Karpas-422 (cell line): Measurements from ENCODE around the gene ZNF865. TPM values are rescaled to one million over a fixed set of nuclear protein-coding genes. Genes with fewer than 3 reads are reported as not detected.

Experiments
- DNase-seq: peaks from one replicate; pipeline ENCODE4 v3.0.0-alpha.2; 2015
- H2AFZ ChIP-seq: fragments of 200-600 bp; sonication (generic); 2 replicates; pipeline ENCODE4 v1.6.1; 2014; ENCODE audit warnings: antibody characterized with exemption, low read length, mixed read lengths
- H3K27ac ChIP-seq: fragments of 200-600 bp; sonication (generic); 2 replicates; pipeline ENCODE4 v1.5.1; 2014; ENCODE audit warnings: mild to moderate bottlenecking, low read length, moderate library complexity
- H3K27me3 ChIP-seq: fragments of 200-600 bp; sonication (generic); 2 replicates; pipeline ENCODE4 v1.6.1; 2014; ENCODE audit warnings: low read length, mixed read lengths
- H3K36me3 ChIP-seq: fragments of 200-600 bp; sonication (generic); 2 replicates; pipeline ENCODE4 v1.6.1; 2014; ENCODE audit warnings: low read length, mixed read lengths; ENCODE audit not compliant: insufficient read depth
- H3K4me1 ChIP-seq: fragments of 200-600 bp; sonication (generic); 2 replicates; pipeline ENCODE4 v1.6.1; 2014; ENCODE audit warnings: mild to moderate bottlenecking, low read length, mixed read lengths
- H3K4me2 ChIP-seq: fragments of 200-600 bp; sonication (generic); 2 replicates; pipeline ENCODE4 v1.6.1; 2014; ENCODE audit warnings: low read length, low read depth, mild to moderate bottlenecking; ENCODE audit not compliant: poor library complexity, severe bottlenecking
- H3K4me3 ChIP-seq: fragments of 200-600 bp; sonication (generic); 2 replicates; pipeline ENCODE4 v1.5.1; 2014; ENCODE audit warnings: mild to moderate bottlenecking, antibody characterized with exemption, low read length, mixed read lengths
- H3K79me2 ChIP-seq: fragments of 200-600 bp; sonication (generic); 2 replicates; pipeline ENCODE4 v1.6.1; 2014; ENCODE audit warnings: mild to moderate bottlenecking, low read length, mixed read lengths
- H3K9ac ChIP-seq: fragments of 200-600 bp; sonication (generic); 2 replicates; pipeline ENCODE4 v1.6.0; 2014; ENCODE audit warnings: low read length
- H3K9me2 ChIP-seq: fragments of 200-600 bp; sonication (generic), shearing (Covaris generic); replicated peaks from 2 replicates; pipeline ENCODE4 v1.6.0; 2014; ENCODE audit warnings: mild to moderate bottlenecking, low read length, moderate library complexity; ENCODE audit not compliant: insufficient read depth
- H3K9me3 ChIP-seq: fragments of 300-700, 200-600 bp; sonication (generic); 2 replicates; pipeline ENCODE4 v1.6.1; 2014; ENCODE audit warnings: low read length, mixed read lengths
- H4K20me1 ChIP-seq: fragments of 200-600 bp; sonication (generic); 2 replicates; pipeline ENCODE4 v1.6.1; 2014; ENCODE audit warnings: mild to moderate bottlenecking, antibody characterized with exemption, low read length, low read depth; ENCODE audit not compliant: insufficient read depth
- total RNA-seq: library from RNA; depleted of rRNA; stranded (reverse); fragments of >200 nt; shearing (Covaris generic); gene quantifications from 2 replicates; pipeline ENCODE4 v1.2.3, GENCODE V29; 2014; ENCODE audit warnings: low replicate concordance

ZNF865 gene
- total RNA-seq, 1 experiment from 2014 or later: 3.6 TPM

DNA sequence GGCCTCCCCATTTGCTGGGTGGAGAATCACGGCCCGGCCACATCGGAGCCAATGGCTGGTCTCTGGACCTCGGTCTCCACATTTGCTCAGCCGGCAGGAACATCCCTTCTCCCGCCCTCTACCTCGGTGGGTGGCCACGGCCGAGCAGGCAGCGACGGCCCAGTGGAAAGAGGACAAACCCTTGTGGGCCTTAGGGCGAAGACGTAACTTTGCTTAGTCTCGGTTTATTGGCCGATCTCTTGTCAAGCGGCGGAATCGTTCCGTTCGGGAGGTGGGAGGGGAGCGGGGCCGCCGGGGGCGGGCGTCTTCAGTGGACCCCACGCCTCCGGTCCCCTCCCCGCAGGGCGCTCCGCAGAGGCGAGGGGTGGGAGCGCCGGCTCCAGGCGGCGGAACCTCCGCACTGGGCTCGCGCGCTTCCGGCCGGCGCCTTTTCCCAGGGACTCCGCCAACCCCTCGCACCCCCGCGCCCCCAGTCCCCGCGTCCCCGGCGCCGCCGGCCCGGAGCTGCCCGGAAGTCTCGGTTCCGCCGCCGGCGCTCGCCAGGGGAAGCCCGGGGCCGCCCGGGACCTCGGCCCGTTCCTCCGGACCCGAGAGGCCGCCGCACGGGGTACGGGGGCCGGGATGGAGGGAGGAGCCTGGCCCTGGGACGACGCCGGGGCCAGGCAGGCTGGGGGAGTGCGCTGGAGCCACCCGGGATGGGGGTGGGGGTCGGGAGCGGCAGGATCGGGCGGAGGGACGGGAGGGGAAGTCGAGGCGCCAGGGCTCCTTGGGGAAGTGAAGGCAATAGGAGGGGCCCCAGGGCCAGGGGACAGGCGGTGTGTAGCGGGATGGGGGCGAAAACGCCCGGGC, 35.4 kb downstream of the ZNF865 start, which contains the start of gene ZNF580:
TSS of gene ZNF580 (plus strand) at position 426 of the 849 bp plus-strand sequence. CDS start 1,507 bp downstream, outside the sequence.
- Histone ChIP-seq H3K79me2 (peaks cover 74% of the 10 kb centered on the region), H3K4me3 (peak within 1 kb of the TSS; percentile 95), H3K36me3 (peaks cover 22% of the 10 kb centered on the region), H3K9me3 (no peaks in the 10 kb centered on the region), H3K27me3 (no peaks in the 10 kb centered on the region), H3K4me1 (peaks cover 54% of the 10 kb centered on the region), H3K9me2 (no peaks in the 10 kb centered on the region), H3K27ac (peak within 1 kb of the TSS; percentile 96), H3K4me2 (peak within 1 kb of the TSS; percentile 93), H4K20me1 (no peaks in the 10 kb centered on the region; the same call in 1 of the 2 replicates), H3K9ac (peak within 1 kb of the TSS; percentile 99), H2AFZ (no peak within 1 kb of the TSS)
- peak; percentile 96 for DNase-seq

DNA sequence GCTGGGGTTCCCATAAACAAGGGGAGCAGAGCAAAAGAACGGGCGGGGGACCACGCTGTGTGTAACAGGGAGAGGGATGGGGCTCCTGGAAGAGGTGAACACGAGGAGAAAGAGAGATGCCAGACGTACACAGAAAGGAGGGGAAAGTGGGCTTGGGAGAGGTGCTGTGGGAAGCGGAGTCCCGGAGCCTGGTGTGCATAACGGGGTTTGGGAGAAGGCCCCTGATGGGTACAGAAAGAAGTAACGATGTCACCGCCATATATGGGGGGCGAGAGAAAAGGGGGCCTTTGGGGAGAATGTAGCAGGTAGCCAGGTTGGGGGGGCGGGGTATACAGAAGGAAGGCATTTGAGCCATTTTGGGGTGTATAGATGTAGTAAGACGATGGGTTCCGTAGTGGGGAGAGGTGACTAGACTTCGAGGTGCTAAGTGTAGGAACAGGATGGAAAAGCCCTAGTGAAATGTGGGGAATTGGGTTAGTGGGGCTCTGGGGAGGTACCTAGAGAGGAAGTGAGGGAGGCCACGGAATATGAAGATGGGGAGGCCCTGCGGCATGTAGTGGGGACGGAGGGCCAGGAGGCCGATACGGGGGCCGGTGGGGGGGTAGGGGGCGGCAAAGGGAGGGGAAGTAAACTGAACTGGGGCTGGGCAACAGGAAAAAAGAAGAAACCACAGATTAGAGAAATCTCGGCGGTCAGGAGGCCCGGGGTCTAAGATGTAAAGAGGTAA, 36.1 kb downstream of the ZNF865 start:
- Histone ChIP-seq H3K4me3 (peak overlapping the region; percentile 95), H4K20me1 (no peaks in the 10 kb centered on the region; the same call in 1 of the 2 replicates), H3K27ac (peak overlapping the region; percentile 96), H3K4me2 (peak overlapping the region; percentile 93), H3K36me3 (peaks cover 22% of the 10 kb centered on the region), H2AFZ (no peak overlapping the region), H3K9ac (peak overlapping the region; percentile 99), H3K79me2 (peaks cover 66% of the 10 kb centered on the region), H3K4me1 (peaks cover 52% of the 10 kb centered on the region), H3K27me3 (no peaks in the 10 kb centered on the region), H3K9me3 (no peaks in the 10 kb centered on the region), H3K9me2 (no peaks in the 10 kb centered on the region)
- peak; percentile 88 for DNase-seq

DNA sequence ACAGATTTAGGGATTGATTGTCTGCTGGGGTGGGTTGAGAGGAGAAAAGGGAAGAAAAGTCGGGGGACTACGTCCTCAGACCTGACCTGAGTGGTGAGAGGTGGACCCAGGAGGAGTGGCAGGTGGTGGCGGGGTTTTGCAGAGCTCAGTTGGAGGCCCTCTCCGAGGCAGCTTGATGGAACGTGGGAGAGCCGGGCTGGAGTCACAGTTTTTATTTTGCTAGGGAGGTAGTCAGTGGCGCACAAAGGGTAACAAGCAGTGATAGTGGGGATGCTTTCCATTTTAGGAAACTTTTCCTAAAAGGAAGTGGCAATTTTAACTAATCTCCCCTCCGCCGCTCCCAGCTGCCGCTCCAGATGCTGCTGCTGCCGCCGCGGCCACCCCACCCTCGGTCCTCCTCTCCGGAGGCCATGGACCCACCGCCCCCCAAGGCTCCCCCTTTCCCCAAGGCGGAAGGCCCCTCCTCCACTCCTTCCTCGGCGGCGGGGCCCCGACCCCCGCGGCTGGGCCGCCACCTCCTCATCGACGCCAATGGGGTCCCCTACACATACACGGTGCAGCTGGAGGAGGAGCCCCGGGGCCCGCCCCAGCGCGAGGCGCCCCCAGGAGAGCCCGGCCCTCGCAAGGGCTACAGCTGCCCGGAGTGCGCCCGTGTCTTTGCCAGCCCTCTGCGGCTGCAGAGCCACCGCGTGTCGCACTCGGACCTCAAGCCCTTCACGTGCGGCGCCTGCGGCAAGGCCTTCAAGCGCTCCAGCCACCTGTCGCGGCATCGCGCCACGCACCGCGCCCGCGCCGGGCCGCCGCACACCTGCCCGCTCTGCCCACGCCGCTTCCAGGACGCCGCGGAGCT, 36.9 kb downstream of the ZNF865 start:
- H3K4me2 ChIP-seq: peak overlapping the region; percentile 93
- peaks cover 22% of the 10 kb centered on the region for H3K36me3 ChIP-seq
- no peaks in the 10 kb centered on the region for H3K9me2 ChIP-seq
- DNase-seq: peak; percentile 90
- no peaks in the 10 kb centered on the region for H3K9me3 ChIP-seq
- H3K27ac ChIP-seq: peak overlapping the region; percentile 96
- H4K20me1 ChIP-seq: no peaks in the 10 kb centered on the region; the same call in 1 of the 2 replicates
- peak overlapping the region; percentile 99 for H3K9ac ChIP-seq
- H3K4me1 ChIP-seq: peaks cover 55% of the 10 kb centered on the region
- peak overlapping the region; percentile 95 for H3K4me3 ChIP-seq
- H3K27me3 ChIP-seq: no peaks in the 10 kb centered on the region
- H2AFZ ChIP-seq: no peak overlapping the region
- peaks cover 58% of the 10 kb centered on the region for H3K79me2 ChIP-seq

DNA sequence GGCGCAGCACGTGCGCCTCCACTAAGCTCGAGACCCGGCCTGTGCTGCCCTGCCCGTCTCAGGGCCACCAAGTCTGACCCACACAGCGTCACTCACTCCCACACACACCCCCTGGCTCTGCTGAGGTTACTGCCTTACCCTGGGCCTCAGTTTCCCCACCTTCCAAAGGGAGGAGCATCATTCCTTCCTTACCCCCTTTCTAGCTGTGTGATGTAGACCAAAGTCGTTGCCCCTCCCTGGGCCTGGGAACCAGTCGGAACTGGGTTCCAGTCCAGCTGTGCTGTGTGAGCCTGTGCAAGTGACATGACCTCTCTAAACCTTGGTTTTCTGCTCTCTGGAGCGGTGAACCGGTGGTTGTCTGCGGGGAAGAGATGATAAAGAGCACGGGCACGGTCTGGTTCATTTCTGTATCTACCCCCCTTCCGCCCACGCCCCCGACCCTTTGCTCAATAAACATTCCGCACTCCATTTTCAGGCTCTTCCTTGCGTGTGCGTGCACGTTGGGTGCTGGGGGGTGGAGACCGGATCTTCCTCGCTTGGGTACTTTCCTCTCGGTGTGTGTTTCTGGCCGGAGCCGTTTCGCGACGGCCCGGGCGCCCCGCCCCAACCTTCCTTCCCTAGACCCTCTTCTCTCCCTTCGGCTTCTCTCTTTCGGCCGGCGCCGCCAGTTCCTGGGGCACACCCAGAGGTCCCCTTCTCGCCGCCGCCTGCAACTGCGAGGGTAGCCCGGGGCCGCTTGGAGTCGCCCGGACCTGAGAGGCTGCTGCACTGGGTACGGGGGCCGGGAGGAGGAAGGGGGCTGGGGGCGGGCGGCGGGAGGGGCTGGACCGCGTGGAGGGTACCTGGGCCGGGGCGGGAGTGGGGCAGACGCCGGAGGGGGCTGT, 37.8 kb downstream of the ZNF865 start, which contains the start of gene ZNF581:
TSS of gene ZNF581 (plus strand) at position 647 of the 884 bp plus-strand sequence. CDS start 923 bp downstream, outside the sequence.
- Histone ChIP-seq H3K9me3 (no peaks in the 10 kb centered on the region), H4K20me1 (no peaks in the 10 kb centered on the region; the same call in 1 of the 2 replicates), H3K9ac (peak within 1 kb of the TSS; percentile 99), H3K27ac (peak within 1 kb of the TSS; percentile 96), H3K4me3 (peak within 1 kb of the TSS; percentile 95), H2AFZ (no peak within 1 kb of the TSS), H3K79me2 (peaks cover 51% of the 10 kb centered on the region), H3K4me1 (peaks cover 59% of the 10 kb centered on the region), H3K4me2 (peak within 1 kb of the TSS; percentile 93), H3K9me2 (no peaks in the 10 kb centered on the region), H3K27me3 (no peaks in the 10 kb centered on the region), H3K36me3 (peaks cover 18% of the 10 kb centered on the region)
- peak; percentile 97 for DNase-seq

DNA sequence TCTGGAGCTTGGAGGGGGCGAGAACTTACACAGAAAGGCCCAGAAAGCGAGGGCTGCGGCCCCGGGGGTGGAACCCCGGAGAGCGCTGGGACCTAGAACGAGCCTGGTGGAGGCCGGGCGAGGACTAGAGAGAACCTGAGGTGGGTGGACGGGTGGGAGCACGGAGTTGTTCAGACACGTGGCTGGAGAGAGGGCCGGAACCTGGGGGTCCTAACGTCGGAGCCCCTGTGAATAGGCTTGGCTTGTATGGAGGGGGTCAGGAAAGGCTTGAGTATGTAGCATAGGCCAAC, 38.4 kb downstream of the ZNF865 start:
- no peaks in the 10 kb centered on the region for H3K9me2 ChIP-seq
- H2AFZ ChIP-seq: no peak overlapping the region
- peak overlapping the region; percentile 93 for H3K4me2 ChIP-seq
- H3K27ac ChIP-seq: peak overlapping the region; percentile 96
- no peaks in the 10 kb centered on the region for H3K9me3 ChIP-seq
- H3K4me1 ChIP-seq: peaks cover 64% of the 10 kb centered on the region
- DNase-seq: no peak
- peaks cover 54% of the 10 kb centered on the region for H3K79me2 ChIP-seq
- peak overlapping the region; percentile 95 for H3K4me3 ChIP-seq
- H3K9ac ChIP-seq: peak overlapping the region; percentile 99
- H3K27me3 ChIP-seq: no peaks in the 10 kb centered on the region
- peaks cover 15% of the 10 kb centered on the region for H3K36me3 ChIP-seq
- H4K20me1 ChIP-seq: no peaks in the 10 kb centered on the region; the same call in 1 of the 2 replicates

DNA sequence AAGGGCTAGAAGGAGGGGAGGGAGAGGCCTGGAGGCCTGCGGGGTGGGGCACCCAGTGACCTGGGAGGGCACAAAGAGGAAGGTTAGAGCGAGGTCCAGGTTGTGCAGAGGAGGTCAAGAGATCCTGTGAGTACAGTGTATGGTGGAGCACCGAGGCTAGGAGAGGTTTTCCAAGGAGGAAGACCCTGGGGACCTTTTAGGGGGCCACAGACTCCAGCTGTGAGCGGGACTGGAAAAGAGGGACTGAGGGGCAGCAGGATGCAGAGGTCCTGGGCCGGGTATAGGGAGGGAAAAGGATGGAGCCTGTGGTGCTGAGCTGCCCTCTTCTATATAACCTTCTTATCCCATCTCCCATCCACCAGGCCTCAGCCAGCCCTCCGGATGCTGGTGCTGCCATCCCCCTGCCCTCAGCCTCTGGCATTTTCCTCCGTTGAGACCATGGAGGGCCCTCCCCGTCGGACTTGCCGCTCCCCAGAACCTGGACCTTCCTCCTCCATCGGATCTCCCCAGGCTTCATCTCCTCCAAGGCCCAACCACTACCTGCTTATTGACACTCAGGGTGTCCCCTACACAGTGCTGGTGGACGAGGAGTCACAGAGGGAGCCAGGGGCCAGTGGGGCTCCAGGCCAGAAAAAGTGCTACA, 38.9 kb downstream of the ZNF865 start:
- peaks cover 15% of the 10 kb centered on the region for H3K36me3 ChIP-seq
- H3K79me2 ChIP-seq: peaks cover 58% of the 10 kb centered on the region
- peak overlapping the region; percentile 96 for H3K27ac ChIP-seq
- H4K20me1 ChIP-seq: no peaks in the 10 kb centered on the region; the same call in 1 of the 2 replicates
- H3K9me3 ChIP-seq: no peaks in the 10 kb centered on the region
- H3K9ac ChIP-seq: peak overlapping the region; percentile 99
- H3K4me3 ChIP-seq: peak overlapping the region; percentile 95
- peaks cover 66% of the 10 kb centered on the region for H3K4me1 ChIP-seq
- no peak overlapping the region for H2AFZ ChIP-seq
- DNase-seq: peak; percentile 67
- H3K27me3 ChIP-seq: no peaks in the 10 kb centered on the region
- H3K4me2 ChIP-seq: peak overlapping the region; percentile 93
- no peaks in the 10 kb centered on the region for H3K9me2 ChIP-seq
